GM21528 (cell line): ENCODE measurements around the gene PIEZO2.
"Not testable (repeated sequence)": the region's sequence is repeated elsewhere in the genome, so short reads cannot be mapped to it uniquely, and the experiment has no call there.

Experiments used
- ATAC-seq: cut with Tn5 transposase; IDR thresholded peaks from one replicate; pipeline ENCODE4 v1.9.1; 2021; ENCODE audit warnings: mild to moderate bottlenecking, moderate library complexity; ENCODE audit not compliant: unreplicated experiment, low FRiP score

PIEZO2 gene

GRCh38 chr18:10936176-10937053, 213.0 kb downstream of the PIEZO2 start:
- no peak for ATAC-seq

GRCh38 chr18:10935588-10935987, 213.8 kb downstream of the PIEZO2 start:
- no peak for ATAC-seq

- not testable (repeated sequence) for ATAC-seq
These were observed 215.7 kb downstream of the PIEZO2 start for GRCh38 chr18:10933648-10934047.

GRCh38 chr18:10930076-10930475, 219.3 kb downstream of the PIEZO2 start:
- no peak for ATAC-seq

GRCh38 chr18:10928772-10929373, 220.5 kb downstream of the PIEZO2 start:
- no peak for ATAC-seq

GRCh38 chr18:10928011-10928771, 221.2 kb downstream of the PIEZO2 start:
- no peak for ATAC-seq

- no peak for ATAC-seq
These were observed 221.9 kb downstream of the PIEZO2 start for GRCh38 chr18:10927286-10927992.

GRCh38 chr18:10926621-10927161, 222.7 kb downstream of the PIEZO2 start:
- ATAC-seq = no peak

- no peak for ATAC-seq
These were observed 225.1 kb downstream of the PIEZO2 start for GRCh38 chr18:10924290-10924689.

GRCh38 chr18:10923551-10924070, 225.8 kb downstream of the PIEZO2 start:
- no peak for ATAC-seq

GRCh38 chr18:10923141-10923540, 226.2 kb downstream of the PIEZO2 start:
- ATAC-seq = no peak

- ATAC-seq = not testable (repeated sequence)
These were observed 226.7 kb downstream of the PIEZO2 start for GRCh38 chr18:10922712-10923111.

- not testable (repeated sequence) for ATAC-seq
These were observed 229.1 kb downstream of the PIEZO2 start for GRCh38 chr18:10920309-10920708.

- ATAC-seq = no peak
These were observed 229.5 kb downstream of the PIEZO2 start for GRCh38 chr18:10919851-10920250.

GRCh38 chr18:10916865-10917264, 232.5 kb downstream of the PIEZO2 start:
- no peak for ATAC-seq

- ATAC-seq = no peak
These were observed 233.0 kb downstream of the PIEZO2 start for GRCh38 chr18:10916387-10916786.

- ATAC-seq = not testable (repeated sequence)
These were observed 233.6 kb downstream of the PIEZO2 start for GRCh38 chr18:10915748-10916147.

GRCh38 chr18:10914610-10915009, 234.8 kb downstream of the PIEZO2 start:
- ATAC-seq = not testable (repeated sequence)

GRCh38 chr18:10913919-10914318, 235.4 kb downstream of the PIEZO2 start:
- no peak for ATAC-seq
